Endothelial cell (in vitro differentiated cells): Measurements from ENCODE around the gene TRPC4AP. TPM values are rescaled to one million over a fixed set of nuclear protein-coding genes. Genes with fewer than 3 reads are reported as not detected.

Source experiments
- DNase-seq: peaks from one replicate; pipeline ENCODE4 v3.0.0; 2021; ENCODE audit warnings: low spot score
- H3K27ac Mint-ChIP-seq: one replicate; pipeline ENCODE4 v1.8.0; 2021; ENCODE audit warnings: mixed read lengths, inconsistent platforms; ENCODE audit not compliant: unreplicated experiment
- H3K27me3 Mint-ChIP-seq: one replicate; pipeline ENCODE4 v1.8.0; 2021; ENCODE audit warnings: mild to moderate bottlenecking, moderate library complexity, mixed read lengths, inconsistent platforms; ENCODE audit not compliant: unreplicated experiment
- H3K36me3 Mint-ChIP-seq: one replicate; pipeline ENCODE4 v1.8.0; 2021; ENCODE audit warnings: mild to moderate bottlenecking, low read depth, mixed read lengths, inconsistent platforms; ENCODE audit not compliant: unreplicated experiment
- H3K4me1 Mint-ChIP-seq: one replicate; pipeline ENCODE4 v1.8.0; 2021; ENCODE audit warnings: mild to moderate bottlenecking, mixed read lengths, inconsistent platforms; ENCODE audit not compliant: unreplicated experiment
- H3K4me3 Mint-ChIP-seq: one replicate; pipeline ENCODE4 v1.8.0; 2021; ENCODE audit warnings: mild to moderate bottlenecking, mixed read lengths, inconsistent platforms; ENCODE audit not compliant: unreplicated experiment
- H3K9me3 Mint-ChIP-seq: one replicate; pipeline ENCODE4 v1.8.0; 2021; ENCODE audit warnings: mixed read lengths, inconsistent platforms; ENCODE audit not compliant: unreplicated experiment
- CTCF ChIP-seq: fragments of 200-600 bp; sonication (generic); IDR thresholded peaks from one replicate; pipeline ENCODE4 v1.5.0; 2021; ENCODE audit warnings: antibody characterized with exemption; ENCODE audit not compliant: unreplicated experiment
- total RNA-seq: library from RNA; stranded (reverse); fragmentation: NEBNext Ultra II Directional; extraction: Animal tissue kit (Norgen Biotek cat#: 25700); gene quantifications from one replicate; pipeline ENCODE4 v1.2.1, GENCODE V29; 2021; ENCODE audit not compliant: unreplicated experiment

The TRPC4AP gene
- total RNA-seq, 1 donor from 2014 or later: 109 TPM

- no peaks in the 10 kb centered on the region for H3K9me3 Mint-ChIP-seq
- H3K27ac Mint-ChIP-seq: no peak overlapping the region
- peaks cover 40% of the 10 kb centered on the region for H3K36me3 Mint-ChIP-seq
- no peak overlapping the region for H3K4me3 Mint-ChIP-seq
- no peaks in the 10 kb centered on the region for H3K4me1 Mint-ChIP-seq
- DNase-seq: no peak
- TF ChIP-seq CTCF: no peak
- H3K27me3 Mint-ChIP-seq: peaks cover 7% of the 10 kb centered on the region
Measured at GRCh38 chr20:35004051-35004725, 88.4 kb downstream of the TRPC4AP start.

GRCh38 chr20:35003211-35004031 lies 89.2 kb downstream of the TRPC4AP start:
- no peak overlapping the region for H3K27ac Mint-ChIP-seq
- H3K4me1 Mint-ChIP-seq: no peaks in the 10 kb centered on the region
- peaks cover 9% of the 10 kb centered on the region for H3K27me3 Mint-ChIP-seq
- no peak for DNase-seq
- peaks cover 41% of the 10 kb centered on the region for H3K36me3 Mint-ChIP-seq
- no peaks in the 10 kb centered on the region for H3K9me3 Mint-ChIP-seq
- H3K4me3 Mint-ChIP-seq: no peak overlapping the region
- TF ChIP-seq CTCF: no peak

- H3K4me3 Mint-ChIP-seq: peak overlapping the region; percentile 49
- peaks cover 4% of the 10 kb centered on the region for H3K4me1 Mint-ChIP-seq
- TF ChIP-seq CTCF: no peak
- no peak for DNase-seq
- peaks cover 12% of the 10 kb centered on the region for H3K27me3 Mint-ChIP-seq
- H3K9me3 Mint-ChIP-seq: no peaks in the 10 kb centered on the region
- peaks cover 42% of the 10 kb centered on the region for H3K36me3 Mint-ChIP-seq
- H3K27ac Mint-ChIP-seq: no peak overlapping the region
Measured at GRCh38 chr20:35002426-35003210, 90.0 kb downstream of the TRPC4AP start.

GRCh38 chr20:35001596-35002362 lies 90.8 kb downstream of the TRPC4AP start:
- Mint-ChIP-seq H3K9me3 (no peaks in the 10 kb centered on the region), H3K4me3 (peak overlapping the region; percentile 49), H3K27ac (no peak overlapping the region), H3K4me1 (peaks cover 5% of the 10 kb centered on the region), H3K36me3 (peaks cover 43% of the 10 kb centered on the region), H3K27me3 (peaks cover 14% of the 10 kb centered on the region)
- no peak for DNase-seq
- TF ChIP-seq CTCF: no peak
